GM21717 (cell line): ENCODE measurements around the gene RNF208.
A peak's percentile ranks its signal among the peaks of the same experiment; 100 is the strongest.
"Not testable (repeated sequence)": the region's sequence is repeated elsewhere in the genome, so short reads cannot be mapped to it uniquely, and the experiment has no call there.

Source experiments
- ATAC-seq: cut with Tn5 transposase; IDR thresholded peaks from one replicate; pipeline ENCODE4 v1.9.1; 2021; ENCODE audit warnings: mild to moderate bottlenecking, moderate library complexity; ENCODE audit not compliant: unreplicated experiment

The RNF208 gene

GRCh38 chr9:137240318-137240840 is 18.3 kb upstream of the RNF208 start:
- ATAC-seq: peak; percentile 13

GRCh38 chr9:137239541-137240200 is 17.6 kb upstream of the RNF208 start:
- ATAC-seq: not testable (repeated sequence)

GRCh38 chr9:137237759-137238726 is 16.0 kb upstream of the RNF208 start:
- no peak for ATAC-seq

DNA sequence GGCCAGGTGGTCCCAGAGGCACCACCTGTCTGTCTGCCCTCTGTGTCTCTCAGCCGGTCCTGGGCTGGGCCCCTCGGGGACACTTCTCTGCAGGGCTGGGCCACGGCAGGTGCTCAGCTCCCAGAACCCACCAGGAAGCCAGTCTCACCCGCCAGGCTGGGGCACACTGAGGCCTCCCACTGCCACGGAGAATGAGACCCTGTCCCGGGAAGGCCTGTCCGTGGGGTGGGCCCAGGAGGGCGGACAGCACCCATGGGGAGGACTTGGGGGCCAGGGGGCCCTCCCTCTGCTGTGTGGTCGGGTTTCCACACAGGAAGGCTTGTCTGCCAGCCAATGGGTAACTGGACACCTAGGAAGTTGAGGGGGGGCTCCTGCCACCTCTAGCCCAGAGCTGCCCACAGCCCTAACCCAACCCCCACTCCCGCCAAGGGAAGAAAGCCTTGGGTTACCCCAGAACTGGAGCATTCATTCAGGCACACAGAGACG is 14.9 kb upstream of the RNF208 start:
- ATAC-seq: no peak

DNA sequence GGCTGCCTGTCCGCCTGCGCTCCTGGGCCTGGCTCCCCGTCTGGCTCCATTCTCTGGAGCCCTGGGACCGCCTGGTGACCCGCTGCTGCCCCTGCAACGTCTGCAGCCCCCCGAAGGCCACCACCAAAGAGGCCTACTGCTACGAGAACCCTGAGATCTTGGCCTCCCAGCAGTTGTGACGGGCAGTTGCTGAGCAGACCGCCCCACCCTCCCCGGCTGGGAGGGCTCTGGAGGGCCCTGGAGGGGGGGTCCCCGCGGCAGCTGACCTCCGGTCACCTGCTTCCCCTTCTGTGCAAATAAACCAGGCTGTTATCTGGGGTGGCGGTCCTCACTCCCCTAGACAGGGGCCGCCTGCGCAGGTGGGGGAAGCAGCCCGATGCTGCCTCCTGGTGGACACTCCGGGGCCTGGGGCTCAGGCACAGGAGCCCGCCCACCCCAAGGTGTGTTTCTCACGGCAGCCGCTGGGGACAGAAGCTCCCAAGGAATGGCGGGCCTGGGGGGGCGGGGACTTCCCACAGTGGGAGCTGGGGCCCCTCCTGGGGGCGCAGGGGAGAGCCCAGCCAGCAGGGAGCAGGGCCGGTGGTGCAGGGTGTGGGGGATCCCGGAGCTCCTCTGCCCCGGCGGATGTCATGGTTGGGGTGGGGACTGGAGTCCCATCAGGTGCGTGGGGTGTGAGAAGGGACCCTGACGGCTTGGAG is 14.3 kb upstream of the RNF208 start:
- no peak for ATAC-seq

GRCh38 chr9:137235424-137236237 is 13.6 kb upstream of the RNF208 start:
- no peak for ATAC-seq

- no peak for ATAC-seq
These were observed 12.9 kb upstream of the RNF208 start for GRCh38 chr9:137234758-137235423.

DNA sequence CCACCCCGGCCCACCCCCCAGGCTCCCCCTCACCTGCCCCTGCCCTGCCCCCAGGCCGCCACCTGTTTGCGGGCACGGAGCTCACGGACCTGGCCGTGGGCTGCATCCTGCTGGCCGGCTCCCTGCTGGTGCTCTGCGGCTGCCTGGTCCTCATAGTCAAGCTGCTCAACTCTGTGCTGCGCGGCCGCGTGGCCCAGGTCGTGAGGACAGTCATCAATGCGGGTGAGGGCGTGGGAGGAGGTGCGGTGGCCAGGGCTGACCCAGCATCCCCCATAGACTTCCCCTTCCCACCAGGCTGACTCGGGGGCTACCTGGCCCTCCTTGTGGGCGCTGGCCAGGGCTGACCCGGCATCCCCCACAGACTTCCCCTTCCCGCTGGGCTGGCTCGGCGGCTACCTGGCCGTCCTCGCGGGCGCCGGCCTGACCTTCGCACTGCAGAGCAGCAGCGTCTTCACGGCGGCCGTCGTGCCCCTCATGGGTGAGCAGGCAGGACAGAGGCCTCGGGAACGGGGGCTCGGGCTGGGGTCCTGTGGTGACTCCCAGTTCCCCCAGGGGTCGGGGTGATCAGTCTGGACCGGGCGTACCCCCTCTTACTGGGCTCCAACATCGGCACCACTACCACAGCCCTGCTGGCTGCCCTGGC is 12.1 kb upstream of the RNF208 start:
- ATAC-seq: no peak

DNA sequence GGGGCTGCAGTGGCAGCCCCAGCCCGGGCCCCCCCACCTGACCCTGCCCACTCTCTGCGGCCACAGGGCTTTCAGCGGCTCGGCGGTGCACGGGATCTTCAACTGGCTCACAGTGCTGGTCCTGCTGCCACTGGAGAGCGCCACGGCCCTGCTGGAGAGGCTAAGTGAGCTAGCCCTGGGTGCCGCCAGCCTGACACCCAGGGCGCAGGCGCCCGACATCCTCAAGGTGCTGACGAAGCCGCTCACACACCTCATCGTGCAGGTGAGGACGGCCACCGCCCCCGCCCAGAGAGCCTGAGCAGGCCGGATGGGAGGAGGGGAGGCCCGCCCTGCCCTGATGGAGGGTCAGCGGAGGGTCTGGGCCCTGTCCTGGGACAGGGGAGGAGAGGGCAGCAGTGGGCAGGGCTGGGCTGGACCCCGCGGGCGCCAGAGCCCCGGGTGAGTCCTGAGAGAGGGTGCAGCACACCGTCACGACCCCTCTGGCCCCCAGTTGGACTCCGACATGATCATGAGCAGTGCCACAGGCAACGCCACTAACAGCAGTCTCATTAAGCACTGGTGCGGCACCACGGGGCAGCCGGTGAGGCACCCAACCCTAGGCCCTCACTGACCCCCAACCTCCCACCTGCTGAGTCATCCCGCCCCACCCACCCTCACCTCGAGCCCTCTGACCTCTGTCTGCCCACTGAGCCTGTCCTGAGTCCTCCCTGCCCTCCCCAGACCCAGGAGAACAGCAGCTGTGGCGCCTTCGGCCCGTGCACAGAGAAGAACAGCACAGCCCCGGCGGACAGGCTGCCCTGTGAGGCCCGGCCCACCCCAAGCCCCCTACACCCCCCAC is 11.3 kb upstream of the RNF208 start:
- no peak for ATAC-seq

GRCh38 chr9:137232510-137232909 is 10.5 kb upstream of the RNF208 start:
- ATAC-seq: no peak

GRCh38 chr9:137232101-137232500 is 10.1 kb upstream of the RNF208 start:
- ATAC-seq: no peak

DNA sequence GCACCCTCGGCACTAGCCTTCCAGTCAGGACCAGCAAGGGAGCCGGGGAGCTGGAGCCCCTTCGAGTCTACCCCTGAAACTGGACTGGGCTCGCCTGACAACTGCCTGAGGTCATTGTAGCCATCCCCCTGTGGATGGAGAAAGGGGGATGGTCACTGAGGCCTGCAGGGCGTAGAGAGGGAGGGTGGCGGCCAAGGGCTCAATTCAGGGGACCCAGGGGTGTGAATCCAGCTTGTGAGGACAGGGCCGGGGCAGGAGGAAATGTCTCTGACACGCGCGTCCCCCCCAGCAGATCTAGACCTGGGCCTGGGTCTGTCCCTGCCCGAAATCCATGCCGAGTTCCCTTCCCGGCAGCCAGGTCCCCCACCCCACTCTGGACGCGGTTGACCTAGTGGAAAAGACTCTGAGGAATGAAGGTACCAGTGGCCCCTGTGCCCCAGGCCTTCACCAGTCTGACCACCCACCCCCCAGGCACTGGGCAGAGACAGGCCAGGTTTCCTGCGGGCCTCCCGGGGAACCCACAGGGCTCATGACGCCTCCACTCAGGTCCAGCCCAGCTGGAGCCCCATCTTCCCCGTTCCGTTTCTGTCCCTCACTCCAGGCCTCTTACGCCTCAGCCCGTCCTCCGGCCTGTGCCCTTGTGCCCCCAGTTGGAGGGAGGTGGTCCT is 9.5 kb upstream of the RNF208 start:
- no peak for ATAC-seq

GRCh38 chr9:137230705-137231371 is 8.8 kb upstream of the RNF208 start, which contains the start of gene SLC34A3:
TSS of gene SLC34A3 (plus strand) at chr9:137230901. CDS start at chr9:137231703, 802 bp downstream.
- ATAC-seq: no peak

DNA sequence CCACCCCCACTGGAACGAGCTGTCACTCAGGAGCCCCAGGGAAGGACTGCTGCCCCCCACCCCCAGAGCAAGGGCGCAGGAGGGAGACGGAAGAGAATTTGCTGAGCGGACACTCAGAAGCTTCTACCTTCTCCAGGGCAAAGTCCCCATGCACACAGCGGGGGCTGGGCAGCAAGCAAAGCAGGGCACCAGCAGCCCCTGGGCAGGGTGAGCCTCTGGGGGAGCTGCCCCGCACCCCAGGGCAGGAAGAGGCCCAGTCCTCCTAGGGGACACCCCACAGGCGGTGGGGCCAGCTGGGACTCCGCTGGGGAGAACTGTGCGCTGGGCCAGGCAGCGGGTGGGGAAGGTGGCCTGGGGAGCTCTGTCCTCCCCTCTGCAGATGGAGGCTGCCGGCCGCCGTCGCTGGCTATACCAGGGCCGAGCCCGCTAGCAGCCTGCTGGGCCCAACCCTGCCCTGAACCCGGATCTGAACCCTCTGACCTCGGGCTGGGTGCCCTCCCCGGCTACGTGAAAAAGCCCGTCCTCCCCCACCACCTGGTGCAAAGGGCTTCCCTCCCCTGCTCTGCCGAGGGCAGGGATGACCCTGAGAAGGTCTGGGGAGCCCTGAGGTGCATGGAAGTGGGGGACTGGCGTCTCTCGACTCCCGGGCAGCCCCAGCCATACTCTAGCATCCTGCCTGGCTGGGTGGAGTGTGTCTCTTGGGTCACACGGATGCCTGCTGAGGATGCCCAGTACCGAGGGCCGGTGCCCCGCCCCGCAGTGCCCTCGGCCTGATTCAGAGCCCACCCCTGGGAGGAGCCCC is 8.1 kb upstream of the RNF208 start:
- no peak for ATAC-seq

- ATAC-seq: no peak
These were observed 7.2 kb upstream of the RNF208 start for GRCh38 chr9:137228968-137229896.
